Endothelial cell of umbilical vein (primary cell): ENCODE measurements around the gene MYMX. TPM values are rescaled to one million over a fixed set of nuclear protein-coding genes. Genes with fewer than 3 reads are reported as not detected.
A peak's percentile ranks its signal among the peaks of the same experiment; 100 is the strongest.

ENCODE experiments used
- BruUV-seq: library from RNA; stranded (reverse); fragments of 400-500 nt; replicated peaks from 2 replicates; lab custom pipeline; 2021; lab: Mats Ljungman, UMichigan
- CTCF ChIA-PET: fragments of 300-600, 350-600 bp; sonication (Branson Sonifier 250); formaldehyde crosslinking; loops from one replicate; lab custom pipeline; 2021; ENCODE audit warnings: antibody characterized with exemption, inconsistent platforms; lab: Charles Lee
- POLR2A ChIA-PET: fragments of 300-600, 350-600 bp; sonication (Branson Sonifier 250); formaldehyde crosslinking; loops from one replicate; lab custom pipeline; 2021; ENCODE audit warnings: antibody characterized with exemption, inconsistent platforms; lab: Charles Lee
- DNase-seq: peaks from one replicate; pipeline ENCODE4 v3.0.0-alpha.2; 2011; ENCODE audit warnings: low read depth, low spot score
- FAIRE-seq: peaks from 2 replicates; lab custom pipeline; 2011; peaks lifted over from hg19 to GRCh38; lab: Jason Lieb, UNC
- H2AFZ ChIP-seq: 2 replicates; pipeline ENCODE4 v1.6.0; 2012; ENCODE audit warnings: low read depth, low read length, control low read depth, inconsistent platforms
- H3K27ac ChIP-seq: 2 replicates; pipeline ENCODE4 v1.5.1; 2011; ENCODE audit warnings: low read depth, mild to moderate bottlenecking, control low read depth, low read length, moderate library complexity; ENCODE audit not compliant: insufficient read depth
- H3K27me3 ChIP-seq, 2 experiments: 2 replicates each; pipeline versions ENCODE4 v1.6.0 to v1.6.1; 2011; ENCODE audit warnings: low read length in 2 of 2, mixed read lengths in 1 of 2; ENCODE audit not compliant: control insufficient read depth in 2 of 2, insufficient read depth in 2 of 2
- H3K36me3 ChIP-seq, 2 experiments: 2 replicates in 1 of 2; 3 replicates in 1 of 2; pipeline ENCODE4 v1.5.1; 2011; ENCODE audit warnings: low read length in 2 of 2, mild to moderate bottlenecking in 1 of 2, moderate library complexity in 1 of 2; ENCODE audit not compliant: control insufficient read depth in 2 of 2, insufficient read depth in 2 of 2; ENCODE audit errors: extremely low read depth in 1 of 2
- H3K4me1 ChIP-seq: 3 replicates; pipeline ENCODE4 v1.5.1; 2011; ENCODE audit warnings: mild to moderate bottlenecking, low read length; ENCODE audit not compliant: control insufficient read depth, insufficient read depth; ENCODE audit errors: extremely low read depth
- H3K4me2 ChIP-seq: 2 replicates; pipeline ENCODE4 v1.6.1; 2011; ENCODE audit warnings: low read length, control low read depth, mixed read lengths; ENCODE audit not compliant: insufficient read depth
- H3K4me3 ChIP-seq, 3 experiments: fragments of 200-600 bp in 1 of 3; sonication (generic), shearing (Covaris generic) in 1 of 3; replicated peaks in 1 of 3; 2 replicates each; pipeline ENCODE4 v1.5.1; 2011 to 2016; ENCODE audit warnings: control low read depth in 3 of 3, low read length in 3 of 3, mild to moderate bottlenecking in 2 of 3, inconsistent platforms in 1 of 3, low read depth in 1 of 3, moderate library complexity in 1 of 3; ENCODE audit not compliant: insufficient read depth in 1 of 3
- H3K79me2 ChIP-seq: 2 replicates; pipeline ENCODE4 v1.6.0; 2012; ENCODE audit warnings: low read length, inconsistent platforms; ENCODE audit not compliant: control insufficient read depth, insufficient read depth
- H3K9ac ChIP-seq: replicated peaks from 2 replicates; pipeline ENCODE3; 2011; ENCODE audit warnings: low read length, control low read depth; ENCODE audit not compliant: insufficient read depth; ENCODE audit errors: extremely low read depth
- H3K9me1 ChIP-seq: replicated peaks from 3 replicates; pipeline ENCODE4 v1.6.0; 2011; ENCODE audit warnings: mild to moderate bottlenecking, low read length; ENCODE audit not compliant: control insufficient read depth, insufficient read depth; ENCODE audit errors: extremely low read depth
- H3K9me3 ChIP-seq: replicated peaks from 2 replicates; pipeline ENCODE4 v1.5.1; 2012; ENCODE audit warnings: low read length, inconsistent platforms; ENCODE audit not compliant: control insufficient read depth, insufficient read depth
- H4K20me1 ChIP-seq: replicated peaks from 2 replicates; pipeline ENCODE3; 2011; ENCODE audit warnings: mild to moderate bottlenecking, low read length; ENCODE audit not compliant: control insufficient read depth, insufficient read depth; ENCODE audit errors: extremely low read depth
- CTCF ChIP-seq, 2 donors: IDR thresholded peaks; 1 replicate in 1 of 2; 2 replicates in 1 of 2; pipeline ENCODE4 v1.5.1; 2011; ENCODE audit warnings: low read length in 2 of 2, mild to moderate bottlenecking in 2 of 2, moderate library complexity in 2 of 2, control low read depth in 1 of 2, inconsistent platforms in 1 of 2, low read depth in 1 of 2; ENCODE audit not compliant: insufficient read depth in 1 of 2; ENCODE audit errors: extremely low read depth in 1 of 2
- FOS ChIP-seq: IDR thresholded peaks from 2 replicates; pipeline ENCODE4 v1.6.1; 2011; ENCODE audit warnings: mild to moderate bottlenecking, low read length, moderate library complexity, borderline replicate concordance; ENCODE audit not compliant: insufficient read depth
- GATA2 ChIP-seq: IDR thresholded peaks from 2 replicates; pipeline ENCODE4 v1.7.0; 2011; ENCODE audit warnings: low read depth, mild to moderate bottlenecking, moderate library complexity, mixed read lengths, low read length; ENCODE audit not compliant: insufficient read length, insufficient read depth
- JUN ChIP-seq: IDR thresholded peaks from 2 replicates; pipeline ENCODE4 v1.6.1; 2011; ENCODE audit warnings: borderline replicate concordance, low read depth; ENCODE audit not compliant: insufficient read length, insufficient read depth
- MAX ChIP-seq: IDR thresholded peaks from 2 replicates; pipeline ENCODE4 v1.6.1; 2011; ENCODE audit not compliant: insufficient read depth, insufficient read length
- POLR2A ChIP-seq: IDR thresholded peaks from 2 replicates; pipeline ENCODE4 v1.6.1; 2012; ENCODE audit warnings: low read depth, mild to moderate bottlenecking, control low read depth, low read length
- POLR2AphosphoS5 ChIP-seq: IDR thresholded peaks from 2 replicates; pipeline ENCODE4 v1.6.1; 2012; ENCODE audit warnings: low read depth, mild to moderate bottlenecking, control low read depth, low read length, moderate library complexity; ENCODE audit not compliant: insufficient read depth
- dilution Hi-C: fragments of 300-500 bp; cut with MboI; formaldehyde crosslinking; loops from one replicate; pipeline ENCODE4 v1.15.0; 2019; ENCODE audit warnings: low sequenced_read_pairs; ENCODE audit not compliant: extremely low pct_ligation_motif_present
- intact Hi-C: fragments of 100-400 bp; cut with micrococcal nuclease; formaldehyde crosslinking; loops from one replicate; pipeline ENCODE4 v1.10.0; 2022
- polyA plus RNA-seq, 4 experiments: library from polyadenylated mRNA; depleted of rRNA in 3 of 4; stranded (reverse) in 3 of 4; unstranded in 1 of 4; fragments of >200 nt; gene quantifications; 2 replicates each; pipeline versions ENCODE4 v1.2.1 to v1.2.3, GENCODE V29; 2011 to 2012; ENCODE audit warnings: missing spikeins in 1 of 4
- total RNA-seq: library from RNA; stranded (reverse); gene quantifications from 2 replicates; pipeline ENCODE4 v1.2.3, GENCODE V29; 2021

The MYMX gene
- total and polyA plus RNA-seq, 2 donors (not counting 3 experiments of a cell fraction or from before 2014, with no cell fraction given): 0.18 TPM; not detected in 1

- intact Hi-C loops: loop anchor here (2.0 kb wide), 1 partner anchor 35 kb away; no protein-coding TSS in a partner anchor
- H3K4me3 ChIP-seq: no peak overlapping the region
- no peaks in the 10 kb centered on the region for H3K27me3 ChIP-seq
- TF ChIP-seq MAX: no peak
- TF ChIP-seq POLR2A: no peak
- no peak for TF ChIP-seq JUN
- TF ChIP-seq GATA2: no peak
- TF ChIP-seq FOS: no peak
- no peak for TF ChIP-seq POLR2AphosphoS5
- peaks cover 17% of the 10 kb centered on the region for H3K4me1 ChIP-seq
- H3K9me3 ChIP-seq: no peaks in the 10 kb centered on the region
- H3K27ac ChIP-seq: peak overlapping the region; percentile 76
- dilution Hi-C loops: no loop called here
- BruUV-seq: no TSS peak
- peak; percentile 62 for FAIRE-seq
- ChIA-PET CTCF (interaction anchor here (1.1 to 3.9 kb wide), 6 partner anchors 9 to 49 kb away, joined by 3 to 28 read pairs (median 4); partner anchors contain the start of gene SLC29A1), POLR2A (no interaction called here)
- peak overlapping the region; percentile 76 for H2AFZ ChIP-seq
- H4K20me1 ChIP-seq: no peaks in the 10 kb centered on the region
- H3K4me2 ChIP-seq: peak overlapping the region; percentile 33
- peak; percentile 32 for DNase-seq
- peak overlapping the region; percentile 32 for H3K9ac ChIP-seq
- no peaks in the 10 kb centered on the region for H3K9me1 ChIP-seq
- H3K36me3 ChIP-seq: no peaks in the 10 kb centered on the region
- H3K79me2 ChIP-seq: no peaks in the 10 kb centered on the region
Measured at GRCh38 chr6:44185953-44186634, 30.6 kb upstream of the MYMX start.

GRCh38 chr6:44186635-44187025 is 30.1 kb upstream of the MYMX start:
- Histone ChIP-seq H3K9ac (peak overlapping the region; percentile 32), H3K4me3 (no peak overlapping the region), H3K9me3 (no peaks in the 10 kb centered on the region), H3K4me1 (peaks cover 17% of the 10 kb centered on the region), H3K79me2 (no peaks in the 10 kb centered on the region), H3K36me3 (no peaks in the 10 kb centered on the region), H3K27ac (peak overlapping the region; percentile 76), H3K4me2 (peak overlapping the region; percentile 33), H2AFZ (peak overlapping the region; percentile 76), H4K20me1 (no peaks in the 10 kb centered on the region), H3K27me3 (no peaks in the 10 kb centered on the region), H3K9me1 (no peaks in the 10 kb centered on the region)
- dilution Hi-C loops: no loop called here
- intact Hi-C loops: loop anchor here (2.0 kb wide), 1 partner anchor 34 kb away; no protein-coding TSS in a partner anchor
- peak; percentile 90 for FAIRE-seq
- peak; percentile 61 for DNase-seq
- ChIA-PET POLR2A (no interaction called here), CTCF (interaction anchor here (1.1 to 3.9 kb wide), 6 partner anchors 9 to 48 kb away, joined by 3 to 28 read pairs (median 4); partner anchors contain the start of gene SLC29A1)
- TSS peak; percentile 49 for BruUV-seq
- TF ChIP-seq FOS (peak; percentile 33), CTCF (IDR thresholded peaks at IDR 0.05; ENCODE audit: extremely low read depth in 1 of 2, insufficient read depth in 1 of 2, low read depth in 1 of 2, low read length in 2 of 2) (no peak), JUN (no peak), POLR2AphosphoS5 (no peak), POLR2A (no peak), GATA2 (no peak)
